Keratinocyte (primary cell): ENCODE results near the gene CLK1. TPM values are rescaled to one million over a fixed set of nuclear protein-coding genes. Genes with fewer than 3 reads are reported as not detected.

ENCODE experiments used
- DNase-seq: peaks from one replicate; pipeline ENCODE4 v3.0.0-alpha.2; 2011; ENCODE audit warnings: low read depth, missing footprints, low spot score
- FAIRE-seq: peaks from 2 replicates; lab custom pipeline; 2011; peaks lifted over from hg19 to GRCh38; lab: Jason Lieb, UNC
- H2AFZ ChIP-seq: 2 replicates; pipeline ENCODE4 v1.6.0; 2012; ENCODE audit warnings: low read length, control low read depth, inconsistent platforms; ENCODE audit not compliant: control insufficient read depth
- H3K27ac ChIP-seq: 2 replicates; pipeline ENCODE4 v1.5.1; 2011; ENCODE audit warnings: low read length; ENCODE audit not compliant: control insufficient read depth, insufficient read depth
- H3K27me3 ChIP-seq: 3 replicates; pipeline ENCODE4 v1.6.0; 2011; ENCODE audit warnings: low read length; ENCODE audit not compliant: control insufficient read depth, insufficient read depth; ENCODE audit errors: extremely low read depth
- H3K36me3 ChIP-seq, 2 experiments: 2 replicates in 1 of 2; 3 replicates in 1 of 2; pipeline ENCODE4 v1.5.1; 2011; ENCODE audit warnings: low read length in 2 of 2, mild to moderate bottlenecking in 1 of 2; ENCODE audit not compliant: control insufficient read depth in 2 of 2, insufficient read depth in 2 of 2; ENCODE audit errors: extremely low read depth in 1 of 2
- H3K4me1 ChIP-seq: 3 replicates; pipeline ENCODE4 v1.5.1; 2011; ENCODE audit warnings: low read length; ENCODE audit not compliant: control insufficient read depth, insufficient read depth; ENCODE audit errors: extremely low read depth
- H3K4me2 ChIP-seq: 3 replicates; pipeline ENCODE4 v1.6.0; 2011; ENCODE audit warnings: low read depth, low read length; ENCODE audit not compliant: control insufficient read depth, insufficient read depth; ENCODE audit errors: extremely low read depth
- H3K4me3 ChIP-seq, 3 experiments: fragments of 200-600 bp in 1 of 3; sonication (generic) in 1 of 3; 2 replicates in 2 of 3; 3 replicates in 1 of 3; pipeline ENCODE4 v1.5.1; 2011 to 2016; ENCODE audit warnings: low read length in 3 of 3, mild to moderate bottlenecking in 3 of 3, control low read depth in 2 of 3, inconsistent platforms in 1 of 3, low read depth in 1 of 3, mixed read lengths in 1 of 3, mixed run types in 1 of 3, moderate library complexity in 1 of 3; ENCODE audit not compliant: control insufficient read depth in 2 of 3, insufficient read depth in 2 of 3; ENCODE audit errors: extremely low read depth in 1 of 3
- H3K79me2 ChIP-seq: 2 replicates; pipeline ENCODE4 v1.6.0; 2012; ENCODE audit warnings: low read length; ENCODE audit not compliant: control insufficient read depth, insufficient read depth
- H3K9ac ChIP-seq: 3 replicates; pipeline ENCODE4 v1.6.0; 2011; ENCODE audit warnings: low read length; ENCODE audit not compliant: control insufficient read depth, insufficient read depth; ENCODE audit errors: extremely low read depth
- H3K9me1 ChIP-seq: 3 replicates; pipeline ENCODE4 v1.6.0; 2011; ENCODE audit warnings: low read length; ENCODE audit not compliant: control insufficient read depth, insufficient read depth; ENCODE audit errors: extremely low read depth
- H3K9me3 ChIP-seq: 2 replicates; pipeline ENCODE4 v1.5.1; 2012; ENCODE audit warnings: low read depth, low read length; ENCODE audit not compliant: control insufficient read depth
- H4K20me1 ChIP-seq: 3 replicates; pipeline ENCODE4 v1.6.0; 2011; ENCODE audit warnings: low read length; ENCODE audit not compliant: control insufficient read depth, insufficient read depth; ENCODE audit errors: extremely low read depth
- CTCF ChIP-seq, 3 experiments: IDR thresholded peaks in 1 of 3; conservative IDR thresholded peaks in 1 of 3; optimal IDR thresholded peaks in 1 of 3; 2 replicates in 2 of 3; 3 replicates in 1 of 3; pipeline versions ENCODE3 to v1.5.1; 2011; ENCODE audit warnings: low read length in 3 of 3, mild to moderate bottlenecking in 3 of 3, moderate library complexity in 2 of 3, control low read depth in 1 of 3, inconsistent platforms in 1 of 3; ENCODE audit not compliant: insufficient read depth in 2 of 3; ENCODE audit errors: extremely low read depth in 1 of 3
- EZH2 ChIP-seq: IDR thresholded peaks from one replicate; pipeline ENCODE4 v1.6.1; 2012; ENCODE audit warnings: inconsistent platforms, mild to moderate bottlenecking, low read length, moderate library complexity
- dilution Hi-C: fragments of 300-500 bp; cut with MboI; formaldehyde crosslinking; loops from one replicate; pipeline ENCODE4 v1.7.0; 2020; ENCODE audit warnings: low sequenced_read_pairs; ENCODE audit not compliant: extremely low pct_ligation_motif_present
- polyA plus RNA-seq, 5 experiments: library from polyadenylated mRNA; depleted of rRNA in 3 of 5; stranded (reverse) in 3 of 5; stranded (forward) in 1 of 5; unstranded in 1 of 5; fragments of >200 nt; gene quantifications; 1 replicate in 1 of 5; 2 replicates in 3 of 5; 3 replicates in 1 of 5; pipeline versions ENCODE4 v1.2.1 to v1.2.3, GENCODE V29; 2011 to 2012; ENCODE audit warnings: missing spikeins in 2 of 5, low read depth in 1 of 5, low replicate concordance in 1 of 5

CLK1 gene
- polyA plus RNA-seq, 1 donor (not counting 4 experiments of a cell fraction or from before 2014, with no cell fraction given), result 70.4 TPM

GRCh38 chr2:200829258-200829655 is 35.2 kb downstream of the CLK1 start:
- Histone ChIP-seq H3K4me3 (no peak overlapping the region), H3K4me1 (no peaks in the 10 kb centered on the region), H4K20me1 (no peaks in the 10 kb centered on the region), H3K79me2 (no peaks in the 10 kb centered on the region), H3K36me3 (no peaks in the 10 kb centered on the region), H3K9me3 (no peaks in the 10 kb centered on the region), H2AFZ (no peak overlapping the region), H3K9ac (no peak overlapping the region), H3K27ac (no peak overlapping the region), H3K27me3 (no peaks in the 10 kb centered on the region), H3K9me1 (no peaks in the 10 kb centered on the region), H3K4me2 (no peak overlapping the region)
- DNase-seq (no peak), FAIRE-seq (no peak)
- TF ChIP-seq CTCF (optimal IDR thresholded peaks at IDR 0.05 in 1 of 3, IDR thresholded peaks at IDR 0.05 in 1 of 3, conservative IDR thresholded peaks at IDR 0.05 in 1 of 3; ENCODE audit: extremely low read depth in 1 of 3, insufficient read depth in 2 of 3, low read length in 3 of 3) (no peak), EZH2 (no peak)
- dilution Hi-C loops, result no loop called here

DNA sequence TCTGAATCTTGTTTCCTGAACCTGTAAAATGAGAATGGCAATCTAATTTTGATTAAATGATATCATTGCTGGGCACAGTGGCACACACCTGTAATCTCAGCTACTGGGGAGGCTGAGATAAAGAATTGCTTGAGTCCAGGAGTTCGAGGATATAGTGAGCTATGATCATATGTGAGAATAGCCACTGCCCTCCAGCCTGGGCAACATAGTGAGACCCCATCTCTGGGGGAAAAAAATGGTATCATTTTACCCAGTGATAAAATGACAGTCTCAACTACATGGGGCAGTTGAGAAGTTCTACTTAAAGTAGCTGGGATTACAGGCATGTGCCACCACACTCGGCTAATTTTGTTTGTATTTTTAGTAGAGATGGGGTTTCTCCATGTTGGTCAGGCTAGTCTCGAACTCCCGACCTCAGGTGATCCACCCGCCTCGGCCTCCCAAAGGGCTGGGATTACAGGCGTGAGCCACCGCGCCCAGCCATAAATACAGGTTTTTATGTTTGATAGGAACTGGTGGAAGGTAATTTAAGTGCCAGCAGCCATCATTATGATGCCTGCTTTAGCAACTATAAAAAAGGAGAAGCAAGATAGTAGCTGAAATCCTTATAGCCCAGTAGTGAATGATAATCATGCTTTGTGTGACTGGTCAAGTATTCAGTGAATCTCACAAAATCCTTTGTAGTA is 35.7 kb downstream of the CLK1 start:
- Histone ChIP-seq H3K4me3 (no peak overlapping the region), H3K4me1 (no peaks in the 10 kb centered on the region), H3K27ac (no peak overlapping the region), H3K27me3 (no peaks in the 10 kb centered on the region), H3K9ac (no peak overlapping the region), H3K4me2 (no peak overlapping the region), H3K9me3 (no peaks in the 10 kb centered on the region), H3K79me2 (no peaks in the 10 kb centered on the region), H3K9me1 (no peaks in the 10 kb centered on the region), H3K36me3 (no peaks in the 10 kb centered on the region), H2AFZ (no peak overlapping the region), H4K20me1 (no peaks in the 10 kb centered on the region)
- DNase-seq (no peak), FAIRE-seq (no peak)
- TF ChIP-seq CTCF (optimal IDR thresholded peaks at IDR 0.05 in 1 of 3, IDR thresholded peaks at IDR 0.05 in 1 of 3, conservative IDR thresholded peaks at IDR 0.05 in 1 of 3; ENCODE audit: extremely low read depth in 1 of 3, insufficient read depth in 2 of 3, low read length in 3 of 3) (no peak), EZH2 (no peak)
- dilution Hi-C loops, result no loop called here
